HL-60 (cell line): Measurements from ENCODE around the gene WDFY1.

Experiments used
- GABPA ChIP-seq: IDR thresholded peaks from 2 replicates; pipeline ENCODE4 v1.6.1; 2012; ENCODE audit warnings: low read depth
- POLR2AphosphoS5 ChIP-seq: IDR thresholded peaks from 2 replicates; pipeline ENCODE4 v1.6.1; 2012; ENCODE audit warnings: low read depth
- REST ChIP-seq: IDR thresholded peaks from 2 replicates; pipeline ENCODE4 v1.6.1; 2012; ENCODE audit warnings: low read depth; ENCODE audit not compliant: insufficient replicate concordance
- TF ChIP-seq, protein P1 (sequence below): IDR thresholded peaks from one replicate; pipeline ENCODE4 v1.5.1; 2011; ENCODE audit warnings: low read length, control low read depth, inconsistent platforms; ENCODE audit not compliant: insufficient read depth

- TF ChIP-seq, protein P1, sequence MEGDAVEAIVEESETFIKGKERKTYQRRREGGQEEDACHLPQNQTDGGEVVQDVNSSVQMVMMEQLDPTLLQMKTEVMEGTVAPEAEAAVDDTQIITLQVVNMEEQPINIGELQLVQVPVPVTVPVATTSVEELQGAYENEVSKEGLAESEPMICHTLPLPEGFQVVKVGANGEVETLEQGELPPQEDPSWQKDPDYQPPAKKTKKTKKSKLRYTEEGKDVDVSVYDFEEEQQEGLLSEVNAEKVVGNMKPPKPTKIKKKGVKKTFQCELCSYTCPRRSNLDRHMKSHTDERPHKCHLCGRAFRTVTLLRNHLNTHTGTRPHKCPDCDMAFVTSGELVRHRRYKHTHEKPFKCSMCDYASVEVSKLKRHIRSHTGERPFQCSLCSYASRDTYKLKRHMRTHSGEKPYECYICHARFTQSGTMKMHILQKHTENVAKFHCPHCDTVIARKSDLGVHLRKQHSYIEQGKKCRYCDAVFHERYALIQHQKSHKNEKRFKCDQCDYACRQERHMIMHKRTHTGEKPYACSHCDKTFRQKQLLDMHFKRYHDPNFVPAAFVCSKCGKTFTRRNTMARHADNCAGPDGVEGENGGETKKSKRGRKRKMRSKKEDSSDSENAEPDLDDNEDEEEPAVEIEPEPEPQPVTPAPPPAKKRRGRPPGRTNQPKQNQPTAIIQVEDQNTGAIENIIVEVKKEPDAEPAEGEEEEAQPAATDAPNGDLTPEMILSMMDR: no peak
- no peak for TF ChIP-seq POLR2AphosphoS5
- TF ChIP-seq REST: no peak
- no peak for TF ChIP-seq GABPA
Measured at GRCh38 chr2:223989206-223989855, 44.2 kb upstream of the WDFY1 start.
